ENCODE measurements around the gene SET. TPM values are rescaled to one million over a fixed set of nuclear protein-coding genes. Genes with fewer than 3 reads are reported as not detected.

Gene SET
- total and polyA plus RNA-seq, 2 of the 8 experiments (the other 6 are each of a cell fraction or from before 2014, with no cell fraction given) = 466 to 1,345 TPM

- no peak overlapping the region for H3K4me3 ChIP-seq (ENCODE audit: extremely low read depth in 1 of 4, insufficient read depth in 2 of 4, low read depth in 3 of 4, low read length in 4 of 4)
- peaks cover 0 to 10% (median 0%) of the 10 kb centered on the region in 4 experiments; a peak in 3 of 8 replicates for H3K36me3 ChIP-seq (ENCODE audit: control insufficient read depth in 2 of 4, insufficient read depth in 4 of 4, low read length in 3 of 4)
- H3K56ac ChIP-seq (replicated peaks; ENCODE audit: insufficient read length, low read depth, low read length) = no peak overlapping the region
- H2BK12ac ChIP-seq (ENCODE audit: low read depth, low read length) = no peak overlapping the region
- H3K4me1 ChIP-seq (replicated peaks in 1 of 4; ENCODE audit: control insufficient read depth in 3 of 4, insufficient read depth in 4 of 4, low read length in 3 of 4) = no peaks in the 10 kb centered on the region
- no peak overlapping the region for H3K14ac ChIP-seq (ENCODE audit: insufficient read length)
- ChIA-PET CTCF (ENCODE audit: partially characterized antibody) (no interaction called here), POLR2A (ENCODE audit: partially characterized antibody) (interaction anchor here (12.5 to 46.1 kb wide), 3 partner anchors 4 to 36 kb away, joined by 133 to 1197 read pairs (median 133); partner anchors contain the start of genes DYNC2I2, SET and ZDHHC12)
- H3K23me2 ChIP-seq (ENCODE audit: low read depth, low read length) = no peaks in the 10 kb centered on the region
- H4K5ac ChIP-seq (ENCODE audit: insufficient read length, low read depth, low read length) = no peak overlapping the region
- H3K27ac ChIP-seq (ENCODE audit: low read depth, low read length) = no peak overlapping the region
- H2BK20ac ChIP-seq (ENCODE audit: low read length) = no peak overlapping the region
- no peak overlapping the region; the same call in 1 of the 2 replicates for H2BK5ac ChIP-seq (ENCODE audit: low read depth, low read length)
- H3K9me3 ChIP-seq (ENCODE audit: insufficient read depth in 2 of 2, low read depth in 1 of 2, low read length in 1 of 2) = no peaks in the 10 kb centered on the region
- H4K20me1 ChIP-seq (replicated peaks in 1 of 2; ENCODE audit: control insufficient read depth in 1 of 2, insufficient read depth in 2 of 2, low read length in 2 of 2) = no peaks in the 10 kb centered on the region
- no peak overlapping the region for H3K23ac ChIP-seq (ENCODE audit: insufficient read length)
- no peak overlapping the region for H2BK120ac ChIP-seq (replicated peaks; ENCODE audit: low read depth, low read length)
- H3K4me2 ChIP-seq (ENCODE audit: insufficient read depth in 1 of 2, low read depth in 2 of 2, low read length in 2 of 2) = no peak overlapping the region
- H3K4ac ChIP-seq (replicated peaks; ENCODE audit: insufficient read length, low read depth, low read length) = no peak overlapping the region
- no peak for FAIRE-seq
- H3K18ac ChIP-seq (ENCODE audit: extremely low read depth, low read length) = no peak overlapping the region
- no peak overlapping the region for H2BK15ac ChIP-seq (ENCODE audit: low read length)
- no peaks in the 10 kb centered on the region for H3K27me3 ChIP-seq (replicated peaks in 1 of 4; ENCODE audit: control insufficient read depth in 3 of 4, extremely low read depth in 1 of 4, insufficient read depth in 3 of 4, low read length in 3 of 4)
- no peak for DNase-seq (ENCODE audit: low read depth in 1 of 2, low spot score in 2 of 2)
- H2AK5ac ChIP-seq (ENCODE audit: low read depth, low read length) = no peak overlapping the region
- no peak overlapping the region for H4K8ac ChIP-seq (ENCODE audit: extremely low read depth, insufficient read depth, low read length)
- 92% methylated on average over 11 of the region's 13 CpGs; no CpG with 5 or more reads in 1 of the 2 experiments for WGBS, 2 experiments (ENCODE audit: extremely low coverage in 1 of 2, insufficient coverage in 1 of 2, insufficient read length in 1 of 2, insufficient replicate concordance in 2 of 2, low coverage in 1 of 2, low lambda C conversion rate in 2 of 2, missing lambda C conversion rate in 1 of 2)
- H3K9ac ChIP-seq (replicated peaks in 1 of 4; ENCODE audit: extremely low read depth in 1 of 4, low read depth in 3 of 4, low read length in 3 of 4) = no peak overlapping the region
- no peaks in the 10 kb centered on the region for H3K79me2 ChIP-seq (ENCODE audit: control insufficient read depth in 1 of 2, insufficient read depth in 2 of 2, low read length in 2 of 2)
- H2AFZ ChIP-seq (ENCODE audit: low read length) = no peak overlapping the region
- no peaks in the 10 kb centered on the region for H3K79me1 ChIP-seq (ENCODE audit: low read depth, low read length)
- H4K91ac ChIP-seq (replicated peaks; ENCODE audit: insufficient read length, low read length) = no peak overlapping the region
- TF ChIP-seq TBP (IDR thresholded peaks at IDR 0.05; ENCODE audit: low read depth, low read length) (no peak), MAX (IDR thresholded peaks at IDR 0.05) (no peak), EGR1 (IDR thresholded peaks at IDR 0.05; ENCODE audit: borderline replicate concordance, low read depth, low read length) (no peak), CTBP2 (IDR thresholded peaks at IDR 0.05; ENCODE audit: borderline replicate concordance, insufficient read depth, insufficient read length, low read length) (no peak), CHD1 (IDR thresholded peaks at IDR 0.05; ENCODE audit: low read depth, low read length) (no peak), SIN3A (conservative IDR thresholded peaks at IDR 0.05 in 1 of 2, IDR thresholded peaks at IDR 0.05 in 1 of 2; ENCODE audit: low read depth in 1 of 2, low read length in 2 of 2) (no peak), YY1 (IDR thresholded peaks at IDR 0.05; ENCODE audit: low read depth, low read length) (no peak), CREB1 (IDR thresholded peaks at IDR 0.05) (no peak), KDM5A (IDR thresholded peaks at IDR 0.05; ENCODE audit: low read length) (no peak), NRF1 (IDR thresholded peaks at IDR 0.05; ENCODE audit: low read depth, low read length) (no peak), RAD21 (IDR thresholded peaks at IDR 0.05 in 1 of 2, conservative IDR thresholded peaks at IDR 0.05 in 1 of 2; ENCODE audit: low read depth in 2 of 2, low read length in 2 of 2) (no peak)
Observed at GRCh38 chr9:128713411-128713780, 24.4 kb downstream of the SET start.

Data from H1 (cell line).